Measurements from ENCODE around the gene AUNIP.
"Not testable (repeated sequence)": the region's sequence is repeated elsewhere in the genome, so short reads cannot be mapped to it uniquely, and the experiment has no call there.

The AUNIP gene

DNA sequence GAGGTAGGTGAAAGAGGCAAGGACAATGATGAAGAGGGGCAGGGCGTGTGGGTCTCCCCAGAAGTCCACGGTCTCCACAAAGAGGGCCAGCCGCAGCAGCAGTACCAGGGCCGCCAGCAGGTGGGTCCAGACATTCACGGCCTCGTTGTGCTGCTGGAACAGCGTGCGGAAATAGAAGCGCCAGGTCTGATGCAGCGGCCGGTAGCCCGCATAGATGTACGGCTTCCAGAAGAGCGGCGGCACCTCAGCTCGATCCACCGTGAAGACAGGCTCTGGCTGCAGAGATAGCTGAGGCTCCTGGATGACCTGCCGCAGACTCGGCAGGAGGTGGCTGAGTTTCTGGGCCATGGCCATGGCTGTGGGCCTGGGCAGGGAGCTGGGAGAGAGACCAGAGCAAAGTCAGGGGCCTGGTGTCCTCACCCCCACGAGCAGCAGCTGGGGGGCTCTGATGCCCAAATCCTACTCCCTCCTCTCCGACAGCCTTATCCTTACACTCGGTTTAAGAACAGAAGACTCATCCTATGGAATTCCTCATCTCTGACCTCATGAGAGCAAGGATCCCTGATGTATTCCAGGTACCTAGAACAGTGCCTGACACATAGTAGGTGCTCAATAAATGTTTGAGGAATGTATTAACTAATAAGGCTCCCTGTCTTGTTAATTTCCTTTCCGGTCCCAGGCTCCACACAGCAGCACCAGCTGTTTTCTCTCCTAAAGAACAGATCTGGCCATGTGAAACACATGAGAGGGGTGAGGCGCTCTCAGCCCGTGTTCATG, 4.4 kb upstream of the AUNIP start:
- no peak overlapping the region for H3K27ac Mint-ChIP-seq
- no peaks in the 10 kb centered on the region for H3K27me3 Mint-ChIP-seq (ENCODE audit: low read depth)
- H3K36me3 Mint-ChIP-seq (ENCODE audit: low read depth), result no peaks in the 10 kb centered on the region
- no peaks in the 10 kb centered on the region for H3K9me3 Mint-ChIP-seq
- no peak overlapping the region for H3K4me3 Mint-ChIP-seq
- peaks cover 12% of the 10 kb centered on the region for H3K4me1 Mint-ChIP-seq (ENCODE audit: low read depth)

DNA sequence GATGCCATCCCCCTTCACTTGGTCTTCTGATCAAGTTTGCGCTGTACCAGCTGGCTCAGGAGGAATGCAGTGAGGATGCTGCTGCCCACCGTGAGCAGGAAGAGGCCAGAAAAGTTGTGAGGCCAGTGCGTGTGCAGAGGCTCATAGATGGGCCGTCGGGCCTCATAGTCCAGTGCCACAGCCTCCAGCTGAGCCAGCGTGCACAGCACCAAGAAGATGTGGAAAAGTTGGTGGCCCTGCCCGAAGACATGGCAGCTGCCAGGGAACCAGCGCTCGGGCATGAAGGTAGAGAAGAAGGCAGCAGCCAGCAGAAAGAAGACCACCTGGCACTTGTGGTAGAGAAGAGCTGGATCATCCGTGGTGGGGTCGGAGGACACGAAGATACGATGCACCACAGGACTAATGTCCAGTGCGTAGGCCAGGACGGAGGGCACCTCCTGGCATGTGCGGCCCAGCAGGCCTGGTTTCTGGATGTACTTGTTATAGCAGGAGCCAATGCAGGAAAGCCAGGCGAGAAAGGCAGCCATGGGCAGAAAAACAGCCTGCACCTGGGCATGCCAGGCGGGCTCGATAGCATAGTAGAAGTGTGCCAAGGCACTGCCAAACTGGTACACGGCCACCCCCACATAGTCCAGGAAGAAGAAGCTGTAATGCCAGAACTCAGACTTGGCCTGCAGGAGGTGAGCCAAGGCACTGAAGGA, 3.7 kb upstream of the AUNIP start:
- Mint-ChIP-seq H3K4me3 (no peak overlapping the region), H3K36me3 (ENCODE audit: low read depth) (no peaks in the 10 kb centered on the region), H3K4me1 (ENCODE audit: low read depth) (peaks cover 18% of the 10 kb centered on the region), H3K9me3 (no peaks in the 10 kb centered on the region), H3K27ac (no peak overlapping the region), H3K27me3 (ENCODE audit: low read depth) (no peaks in the 10 kb centered on the region)

DNA sequence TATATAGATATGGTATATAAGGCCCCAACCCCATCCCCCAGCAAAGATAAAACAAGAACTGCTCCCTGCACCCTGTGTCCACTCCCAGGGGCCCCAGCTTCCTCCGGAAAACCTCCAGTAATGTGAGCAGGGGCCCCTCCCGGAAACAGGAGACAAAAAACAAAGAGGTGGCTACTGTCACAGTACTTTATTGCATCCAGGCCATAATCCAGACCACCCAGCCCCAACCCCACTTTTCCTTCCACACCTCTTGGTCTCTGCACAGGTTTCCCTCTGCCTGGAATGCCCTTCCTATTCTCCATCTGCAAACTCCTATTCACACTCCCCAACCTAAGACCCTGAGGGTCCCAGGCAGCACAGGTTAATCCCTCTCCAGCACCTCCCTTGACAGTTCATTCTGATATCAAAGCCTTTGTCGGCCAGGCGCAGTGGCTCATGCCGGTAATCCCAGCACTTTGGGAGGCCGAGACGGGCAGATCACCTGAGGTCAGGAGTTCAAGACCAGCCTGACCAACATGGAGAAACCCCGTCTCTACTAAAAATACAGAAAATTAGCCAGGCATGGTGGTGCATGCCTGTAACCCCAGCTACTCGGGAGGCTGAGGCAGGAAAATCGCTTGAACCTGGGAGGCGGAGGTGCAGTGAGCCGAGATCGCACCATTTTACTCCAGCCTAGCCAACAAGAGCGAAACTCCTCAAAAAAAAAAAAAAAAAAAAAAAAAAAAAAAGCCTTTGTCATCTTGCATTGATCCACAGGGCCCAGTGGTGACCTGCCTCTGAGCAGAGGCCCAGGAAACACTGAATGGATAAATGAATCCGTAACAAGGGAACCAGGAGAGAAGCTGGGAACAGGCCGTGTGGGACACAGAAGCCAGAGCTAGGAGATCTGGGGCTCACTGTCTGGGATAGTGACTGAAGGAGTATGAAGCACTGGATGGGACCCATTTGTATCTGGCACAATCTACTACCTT, 2.3 kb upstream of the AUNIP start:
- H3K36me3 Mint-ChIP-seq (ENCODE audit: low read depth), result no peaks in the 10 kb centered on the region
- peak overlapping the region; percentile 12 for H3K4me3 Mint-ChIP-seq
- H3K27me3 Mint-ChIP-seq (ENCODE audit: low read depth), result no peaks in the 10 kb centered on the region
- peaks cover 19% of the 10 kb centered on the region for H3K4me1 Mint-ChIP-seq (ENCODE audit: low read depth)
- H3K9me3 Mint-ChIP-seq, result no peaks in the 10 kb centered on the region
- no peak overlapping the region for H3K27ac Mint-ChIP-seq

DNA sequence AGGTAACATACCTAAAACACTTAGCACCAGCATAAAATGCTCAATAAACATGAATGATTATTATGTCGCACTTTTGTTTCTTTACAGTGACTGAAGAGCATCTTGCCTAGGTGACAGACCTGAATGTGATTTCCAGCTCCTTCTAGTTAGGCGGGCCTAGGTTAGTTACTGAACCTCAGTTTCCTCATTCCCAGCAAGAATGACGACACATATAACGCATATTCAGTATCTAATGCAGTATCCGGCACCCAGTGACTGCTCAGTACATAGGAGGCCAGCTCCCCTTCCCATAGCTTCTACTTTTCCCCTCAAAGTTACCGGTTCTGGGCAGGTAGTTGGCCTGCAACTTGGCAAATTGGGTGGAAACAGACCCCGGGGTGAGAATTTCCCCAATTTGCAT, 763 bp downstream of the AUNIP start:
- H3K4me3 Mint-ChIP-seq, result peak overlapping the region; percentile 89
- H3K4me1 Mint-ChIP-seq (ENCODE audit: low read depth), result peaks cover 17% of the 10 kb centered on the region
- no peaks in the 10 kb centered on the region for H3K36me3 Mint-ChIP-seq (ENCODE audit: low read depth)
- no peaks in the 10 kb centered on the region for H3K9me3 Mint-ChIP-seq
- H3K27me3 Mint-ChIP-seq (ENCODE audit: low read depth), result no peaks in the 10 kb centered on the region
- peak overlapping the region; percentile 75 for H3K27ac Mint-ChIP-seq

DNA sequence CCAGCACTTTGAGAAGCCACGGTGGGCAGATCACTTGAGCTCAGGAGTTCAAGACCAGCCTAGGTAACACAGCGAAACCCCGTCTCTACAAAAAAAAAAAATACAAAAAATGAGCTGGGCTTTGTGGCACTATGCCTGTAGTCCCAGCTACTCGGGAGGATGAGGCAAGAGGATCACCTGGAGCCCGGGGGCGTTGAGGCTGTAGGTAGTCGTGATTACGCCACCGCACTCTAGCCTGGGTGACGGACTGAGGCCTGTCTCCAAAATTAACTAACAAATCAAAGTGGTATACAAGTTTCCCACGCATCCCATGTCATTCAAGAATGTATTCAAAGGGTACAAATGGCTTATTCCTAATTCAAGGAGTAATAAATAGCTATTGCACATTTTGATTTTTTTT, 2.4 kb downstream of the AUNIP start:
- H3K4me3 Mint-ChIP-seq, result no peak overlapping the region
- no peaks in the 10 kb centered on the region for H3K27me3 Mint-ChIP-seq (ENCODE audit: low read depth)
- peaks cover 17% of the 10 kb centered on the region for H3K4me1 Mint-ChIP-seq (ENCODE audit: low read depth)
- H3K27ac Mint-ChIP-seq, result no peak overlapping the region
- peaks cover 3% of the 10 kb centered on the region for H3K36me3 Mint-ChIP-seq (ENCODE audit: low read depth)
- H3K9me3 Mint-ChIP-seq, result no peaks in the 10 kb centered on the region

DNA sequence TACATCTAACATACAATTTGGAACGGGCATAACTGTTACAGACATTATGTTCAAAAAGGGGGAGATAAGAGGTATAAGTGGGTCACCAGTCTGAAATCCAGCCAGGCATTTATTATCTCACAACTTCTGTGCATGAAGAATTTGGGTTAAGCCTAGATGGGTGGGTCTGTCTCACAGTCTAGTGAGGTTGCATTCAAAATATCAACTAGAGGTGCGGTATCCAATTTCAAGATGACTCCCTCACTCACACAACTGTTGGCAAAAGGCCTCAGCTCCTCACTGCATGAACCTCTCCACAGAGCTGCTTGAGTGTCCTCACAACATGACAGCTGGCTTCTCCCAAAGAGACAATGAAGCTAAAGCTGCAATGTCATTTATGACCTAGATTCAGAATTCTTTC, 4.7 kb downstream of the AUNIP start:
- H3K4me1 Mint-ChIP-seq (ENCODE audit: low read depth), result peaks cover 14% of the 10 kb centered on the region
- H3K36me3 Mint-ChIP-seq (ENCODE audit: low read depth), result peaks cover 3% of the 10 kb centered on the region
- no peaks in the 10 kb centered on the region for H3K27me3 Mint-ChIP-seq (ENCODE audit: low read depth)
- no peaks in the 10 kb centered on the region for H3K9me3 Mint-ChIP-seq
- no peak overlapping the region for H3K27ac Mint-ChIP-seq
- H3K4me3 Mint-ChIP-seq, result no peak overlapping the region

DNA sequence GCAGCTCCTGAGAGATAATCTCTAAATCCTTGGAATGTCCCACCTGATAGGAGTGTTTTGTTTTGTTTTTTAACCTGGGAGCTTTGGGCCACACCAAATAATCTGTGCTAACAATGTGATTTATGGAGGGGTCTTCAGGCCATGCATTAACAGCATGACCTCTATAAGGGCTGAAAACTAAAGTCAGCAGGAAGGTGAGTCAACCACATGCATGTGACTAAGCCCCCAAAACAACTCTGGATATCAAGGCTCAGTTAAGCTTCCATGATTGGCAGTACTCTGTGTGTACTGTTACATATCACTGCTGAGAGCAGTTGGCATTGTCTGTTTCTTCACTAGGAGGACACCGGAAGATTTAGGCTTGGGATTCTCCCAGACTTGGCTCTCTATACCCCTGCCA, 10.7 kb downstream of the AUNIP start:
- Mint-ChIP-seq H3K9me3 (no peaks in the 10 kb centered on the region), H3K4me3 (no peak overlapping the region), H3K27me3 (ENCODE audit: low read depth) (no peaks in the 10 kb centered on the region)

DNA sequence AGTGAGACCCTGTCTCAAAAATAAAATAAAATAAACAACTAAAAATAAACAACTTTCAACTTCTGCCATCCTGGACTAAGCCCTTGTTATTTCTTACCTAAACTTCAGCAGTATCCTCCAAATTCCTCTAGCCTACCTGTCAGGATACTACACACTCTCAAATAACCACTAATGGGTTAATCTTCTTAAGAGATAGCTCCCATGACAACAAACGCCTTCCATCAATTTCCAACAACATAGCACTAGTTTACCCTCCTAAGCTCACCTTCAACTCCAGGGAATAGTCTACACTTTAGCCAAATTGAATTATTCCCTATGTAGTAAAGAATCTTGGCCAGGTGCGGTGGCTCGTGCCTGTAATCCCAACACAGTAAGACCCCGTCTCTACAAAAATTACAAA, 11.3 kb downstream of the AUNIP start:
- H3K4me1 Mint-ChIP-seq (ENCODE audit: low read depth), result no peaks in the 10 kb centered on the region
- no peaks in the 10 kb centered on the region for H3K27me3 Mint-ChIP-seq (ENCODE audit: low read depth)
- H3K9me3 Mint-ChIP-seq, result no peaks in the 10 kb centered on the region
- H3K36me3 Mint-ChIP-seq (ENCODE audit: low read depth), result peaks cover 2% of the 10 kb centered on the region
- H3K27ac Mint-ChIP-seq, result no peak overlapping the region
- H3K4me3 Mint-ChIP-seq, result no peak overlapping the region

More for the DNA sequence above, 10.7 kb downstream of the AUNIP start:
- no peaks in the 10 kb centered on the region for H3K4me1 Mint-ChIP-seq (ENCODE audit: low read depth)
- H3K36me3 Mint-ChIP-seq (ENCODE audit: low read depth), result peaks cover 3% of the 10 kb centered on the region
- no peak overlapping the region for H3K27ac Mint-ChIP-seq

DNA sequence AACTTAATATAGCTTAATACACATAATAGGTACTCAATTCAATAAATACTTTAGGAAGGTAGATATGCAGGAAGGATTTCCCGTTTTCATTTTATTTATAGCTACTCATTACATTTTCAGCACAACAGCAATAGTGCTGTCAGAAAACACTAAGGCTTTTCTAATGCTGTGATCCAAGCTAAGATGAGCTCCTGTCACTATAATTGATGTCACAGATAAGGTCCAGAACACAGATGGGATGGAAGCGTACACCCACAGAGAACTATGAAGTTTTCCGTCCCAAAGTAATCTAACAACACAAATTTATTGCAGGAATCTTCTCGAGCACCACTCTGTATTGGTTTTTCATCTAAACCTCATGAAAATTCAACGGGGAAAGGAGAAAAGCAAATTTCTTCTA, 13.6 kb downstream of the AUNIP start:
- H3K27me3 Mint-ChIP-seq (ENCODE audit: low read depth), result no peaks in the 10 kb centered on the region
- no peaks in the 10 kb centered on the region for H3K9me3 Mint-ChIP-seq
- H3K4me3 Mint-ChIP-seq, result no peak overlapping the region
- H3K4me1 Mint-ChIP-seq (ENCODE audit: low read depth), result no peaks in the 10 kb centered on the region
- no peaks in the 10 kb centered on the region for H3K36me3 Mint-ChIP-seq (ENCODE audit: low read depth)
- H3K27ac Mint-ChIP-seq, result no peak overlapping the region

DNA sequence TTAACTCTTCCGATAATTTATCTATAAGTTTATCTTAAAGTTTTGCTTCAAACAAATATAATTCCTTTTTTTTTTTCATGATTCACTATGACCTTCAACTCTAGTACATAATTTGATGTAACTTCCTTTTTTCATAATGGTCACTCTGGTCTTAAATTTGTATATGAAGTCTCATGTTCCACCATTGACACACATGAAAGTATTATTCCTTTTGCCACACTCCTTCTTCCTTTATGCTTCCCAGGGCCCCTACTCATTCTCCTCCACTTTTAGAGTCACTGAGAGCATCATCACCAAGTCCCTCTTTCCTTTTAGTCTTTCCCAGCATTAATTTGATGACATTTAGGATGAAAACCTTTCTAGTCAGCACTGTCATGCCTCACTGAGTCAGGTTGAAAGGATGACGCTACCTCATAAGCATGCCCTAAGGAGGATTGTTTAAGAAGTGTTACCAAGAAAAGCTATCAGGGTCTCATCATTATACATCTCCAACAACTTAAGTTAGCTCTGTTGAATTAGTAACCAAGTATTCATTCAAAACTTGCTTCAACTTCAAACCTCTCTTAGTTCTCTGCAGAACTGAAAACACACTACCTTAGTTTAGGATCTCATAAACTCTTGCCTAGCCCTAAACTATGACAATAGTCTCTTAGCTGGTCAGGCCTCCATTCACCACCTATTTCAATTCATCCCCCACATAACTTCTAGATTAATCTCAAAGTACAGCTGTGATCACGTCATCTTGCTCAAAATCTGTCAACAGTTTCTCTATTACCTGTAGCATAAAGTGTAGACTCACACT, 14.5 kb downstream of the AUNIP start:
- Mint-ChIP-seq H3K27me3 (ENCODE audit: low read depth) (no peaks in the 10 kb centered on the region), H3K27ac (no peak overlapping the region), H3K4me3 (no peak overlapping the region), H3K9me3 (no peaks in the 10 kb centered on the region), H3K36me3 (ENCODE audit: low read depth) (peaks cover 5% of the 10 kb centered on the region), H3K4me1 (ENCODE audit: low read depth) (no peaks in the 10 kb centered on the region)

DNA sequence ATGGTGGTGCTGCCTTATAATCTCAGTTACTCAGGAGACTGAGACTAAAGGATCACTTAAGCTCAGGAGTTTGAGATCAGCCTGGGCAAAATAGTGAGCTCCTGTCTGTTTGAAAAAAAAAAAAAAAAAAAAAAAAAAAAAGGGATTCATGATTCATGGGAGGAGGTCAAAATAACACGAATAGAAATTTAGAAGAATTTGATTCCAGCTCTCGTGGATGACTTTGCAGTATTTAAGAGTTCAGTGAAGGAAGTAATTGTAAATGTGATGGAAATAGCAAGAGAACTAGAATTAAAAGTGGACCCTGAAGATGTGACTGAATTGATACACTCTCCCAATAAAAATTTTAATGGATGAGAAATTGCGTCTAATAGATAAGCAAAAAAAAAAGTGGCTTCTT, 15.8 kb downstream of the AUNIP start:
- H3K4me3 Mint-ChIP-seq, result no peak overlapping the region
- no peak overlapping the region for H3K27ac Mint-ChIP-seq
- H3K36me3 Mint-ChIP-seq (ENCODE audit: low read depth), result peaks cover 5% of the 10 kb centered on the region
- no peaks in the 10 kb centered on the region for H3K4me1 Mint-ChIP-seq (ENCODE audit: low read depth)
- H3K9me3 Mint-ChIP-seq, result no peaks in the 10 kb centered on the region
- H3K27me3 Mint-ChIP-seq (ENCODE audit: low read depth), result no peaks in the 10 kb centered on the region

DNA sequence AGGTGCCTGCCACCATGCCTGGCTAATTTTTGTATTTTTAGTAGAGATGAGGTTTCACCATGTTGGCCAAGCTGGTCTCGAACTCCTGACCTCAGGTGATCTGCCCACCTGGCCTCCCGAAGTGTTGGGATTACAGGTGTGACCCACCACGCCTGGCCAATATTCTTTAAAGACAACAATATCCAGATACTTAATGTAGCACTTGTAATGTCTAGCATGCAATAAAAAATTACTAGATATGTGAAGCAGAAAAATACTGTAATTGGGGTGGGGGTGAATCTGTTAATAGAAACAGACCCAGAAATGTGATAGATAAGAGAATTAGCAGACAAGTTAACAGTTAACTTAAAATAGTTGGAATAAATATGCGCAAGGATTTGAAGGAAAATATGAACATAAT, 19.4 kb downstream of the AUNIP start:
- H3K27me3 Mint-ChIP-seq (ENCODE audit: low read depth), result not testable (repeated sequence)
- peaks cover 14% of the 10 kb centered on the region for H3K36me3 Mint-ChIP-seq (ENCODE audit: low read depth)

DNA sequence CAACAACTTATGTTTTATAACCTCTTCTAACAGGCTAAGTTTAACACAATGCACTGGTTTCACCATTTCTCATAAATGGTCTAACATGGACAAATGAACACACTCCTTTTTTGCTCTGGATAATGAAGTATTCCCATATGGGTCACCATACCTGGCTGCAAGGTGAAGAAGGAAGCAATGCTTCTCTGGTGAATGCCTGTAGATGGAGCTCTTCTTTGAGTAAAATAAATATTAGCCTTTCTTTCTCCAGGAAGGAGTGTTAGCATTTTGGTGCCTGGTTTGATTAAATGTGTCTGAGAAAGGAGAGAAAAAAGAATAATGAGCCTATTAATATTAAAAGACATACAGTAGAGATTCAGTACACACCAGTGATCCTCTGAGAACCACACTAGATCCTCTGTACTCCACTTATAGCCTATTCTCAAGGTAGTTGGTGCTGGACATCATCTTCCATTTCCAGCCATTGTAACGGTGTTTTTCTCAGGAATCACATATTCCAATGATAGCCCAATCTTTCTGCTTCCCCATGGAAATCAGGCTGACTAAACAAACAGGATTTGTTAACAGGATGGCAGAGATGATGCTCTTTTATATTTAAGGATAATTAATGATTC, 21.9 kb downstream of the AUNIP start:
- peaks cover 3% of the 10 kb centered on the region for H3K4me1 Mint-ChIP-seq (ENCODE audit: low read depth)
- H3K36me3 Mint-ChIP-seq (ENCODE audit: low read depth), result peaks cover 22% of the 10 kb centered on the region
- H3K27ac Mint-ChIP-seq, result no peak overlapping the region
- H3K9me3 Mint-ChIP-seq, result no peaks in the 10 kb centered on the region
- no peak overlapping the region for H3K4me3 Mint-ChIP-seq
- H3K27me3 Mint-ChIP-seq (ENCODE audit: low read depth), result no peaks in the 10 kb centered on the region

More for the DNA sequence above, 19.4 kb downstream of the AUNIP start:
- H3K4me1 Mint-ChIP-seq (ENCODE audit: low read depth); H3K27ac Mint-ChIP-seq; H3K4me3 Mint-ChIP-seq; H3K9me3 Mint-ChIP-seq: not testable (repeated sequence)
